Naive thymus-derived CD8-positive, alpha-beta T cell (primary cell): ENCODE measurements around the gene NKPD1. TPM values are rescaled to one million over a fixed set of nuclear protein-coding genes. Genes with fewer than 3 reads are reported as not detected.

Experiments
- ATAC-seq, 2 donors: fragments of 150-1000 bp; cut with Tn5 transposase in 1 of 2; sonication (Bioruptor Pico), chemical (Tn5 transposase) in 1 of 2; 1 replicate in 1 of 2; 2 replicates in 1 of 2; pipeline ENCODE4 v1.10.0; 2021; ENCODE audit warnings: mild to moderate bottlenecking in 2 of 2, moderate library complexity in 2 of 2
- POLR2A ChIA-PET: fragments of 350-600 bp; sonication (Branson Sonifier 250); formaldehyde crosslinking; loops from one replicate; lab custom pipeline; 2021; ENCODE audit warnings: antibody characterized with exemption; lab: Charles Lee
- DNase-seq, 10 donors: peaks; one replicate each; pipeline versions ENCODE4 v3.0.0 to v3.0.0-alpha.2; 2020 to 2022
- H3K27ac Mint-ChIP-seq, 10 donors: one replicate each; pipeline ENCODE4 v1.8.0; 2020 to 2022; ENCODE audit warnings: mild to moderate bottlenecking in 10 of 10, mixed read lengths in 10 of 10, moderate library complexity in 4 of 10, inconsistent platforms in 1 of 10
- H3K27me3 Mint-ChIP-seq, 5 donors: one replicate each; pipeline ENCODE4 v1.8.0; 2021 to 2022; ENCODE audit warnings: mixed read lengths in 5 of 5
- H3K36me3 Mint-ChIP-seq, 3 donors: one replicate each; pipeline ENCODE4 v1.8.0; 2020 to 2022; ENCODE audit warnings: mixed read lengths in 3 of 3, mild to moderate bottlenecking in 2 of 3, inconsistent platforms in 1 of 3
- H3K4me1 Mint-ChIP-seq, 4 donors: one replicate each; pipeline ENCODE4 v1.8.0; 2021 to 2022; ENCODE audit warnings: mixed read lengths in 4 of 4
- H3K4me3 Mint-ChIP-seq, 10 donors: one replicate each; pipeline ENCODE4 v1.8.0; 2020 to 2022; ENCODE audit warnings: mild to moderate bottlenecking in 10 of 10, mixed read lengths in 10 of 10, moderate library complexity in 6 of 10, inconsistent platforms in 1 of 10
- H3K9me3 Mint-ChIP-seq, 9 donors: one replicate each; pipeline ENCODE4 v1.8.0; 2020 to 2022; ENCODE audit warnings: mixed read lengths in 9 of 9, mild to moderate bottlenecking in 3 of 9, inconsistent platforms in 1 of 9, moderate library complexity in 1 of 9
- polyA plus RNA-seq, 3 donors: library from polyadenylated mRNA; unstranded; fragments of 300-500 nt; fragmentation: Illumina TruSeq; gene quantifications; one replicate each; pipeline ENCODE4 v1.2.3, GENCODE V29; 2021
- total RNA-seq, 8 experiments: library from RNA in 2 of 8; stranded (reverse) in 2 of 8; gene quantifications; one replicate each; pipeline ENCODE4 v1.2.3 and lab custom pipeline; 2021 to 2026

The NKPD1 gene, protein sequence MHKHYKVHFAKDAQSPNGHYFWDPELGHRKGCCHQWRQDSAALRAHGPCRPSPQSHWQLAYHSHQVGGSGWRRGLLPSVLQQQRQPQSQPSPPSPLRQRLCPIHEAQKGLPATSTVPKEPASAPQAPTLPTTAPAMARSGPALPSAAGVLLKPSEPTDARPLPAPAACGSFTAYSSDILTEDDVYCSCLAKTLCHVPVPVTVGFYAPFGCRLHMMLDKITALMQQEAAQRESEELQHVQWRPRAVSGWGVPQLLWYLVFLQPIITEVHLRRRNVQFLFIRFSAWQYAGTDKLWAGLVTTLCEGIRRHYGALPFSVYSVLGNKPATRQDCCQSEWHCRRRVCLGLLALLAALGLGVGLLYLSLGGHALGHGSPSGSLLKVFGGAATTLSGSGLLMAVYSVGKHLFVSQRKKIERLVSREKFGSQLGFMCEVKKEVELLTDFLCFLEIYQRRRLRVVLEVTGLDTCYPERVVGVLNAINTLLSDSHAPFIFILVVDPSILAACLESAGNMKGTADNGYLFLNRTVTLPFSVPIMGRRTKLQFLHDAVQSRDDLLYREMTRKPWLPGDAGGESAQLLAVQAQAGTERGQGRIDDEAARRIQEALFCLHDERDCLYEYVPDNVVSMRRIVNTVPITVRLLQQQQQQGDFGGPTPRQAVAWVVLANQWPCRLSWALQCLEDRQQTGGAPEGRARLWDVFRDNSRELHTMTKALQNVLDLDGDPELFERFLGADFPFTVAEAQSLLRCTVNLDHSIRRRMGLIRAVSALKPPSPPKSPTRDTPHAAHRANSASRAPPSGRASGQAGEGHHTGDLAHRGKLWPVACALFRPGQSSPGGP
- total RNA-seq (1 to 10 TPM in 1 of 2 experiments, under 1 TPM in 1; 0.85 to 1.0 TPM), polyA plus RNA-seq (under 1 TPM; 0.17 to 0.47 (median 0.43) TPM), total RNA-seq (lab: John Stamatoyannopoulos, UW) (1.2 to 3.2 (median 1.9) reads per million in 6 experiments)

DNA sequence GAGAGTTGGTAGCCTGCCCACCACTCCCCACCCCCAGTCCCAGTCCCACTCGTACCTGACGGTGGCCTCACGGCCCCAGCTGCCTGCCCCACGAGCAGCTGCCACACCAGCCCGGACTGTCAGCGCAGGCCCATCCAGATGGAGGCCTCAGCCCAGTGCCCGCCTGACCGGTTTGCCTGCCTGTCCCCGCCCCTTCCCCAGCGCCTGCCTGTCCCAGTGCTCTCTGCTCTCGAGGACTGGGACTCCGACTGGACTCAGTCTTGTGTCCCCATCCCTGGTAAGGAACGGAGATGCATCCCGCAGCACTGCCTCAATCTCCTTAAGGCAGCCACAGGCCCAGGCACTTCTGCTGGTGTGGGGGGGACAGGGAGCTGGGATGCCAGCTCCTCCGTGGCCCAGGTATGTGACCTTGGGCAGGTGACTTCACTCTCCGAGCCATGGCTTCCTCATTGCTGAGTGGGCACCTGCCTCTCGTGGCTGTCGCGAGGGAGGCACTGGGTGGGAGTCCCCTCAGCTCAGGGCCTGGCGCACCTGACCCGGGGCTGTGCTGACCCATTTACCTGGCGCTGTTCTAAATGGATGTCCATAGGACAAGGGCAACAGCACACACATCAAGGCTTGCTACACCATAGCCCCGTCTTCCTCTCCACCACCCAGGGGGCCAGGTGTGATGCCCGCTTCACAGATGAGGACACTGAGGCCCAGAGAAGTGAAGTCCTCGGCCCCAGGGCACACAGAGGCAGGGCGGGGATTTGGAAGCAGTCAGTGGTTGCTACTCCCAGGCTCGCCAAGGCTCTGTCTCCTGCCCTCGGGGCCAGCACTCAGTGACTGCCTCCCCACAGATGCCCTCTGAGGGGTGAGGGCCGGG lies at the start of gene NKPD1:
Gene NKPD1 (minus strand): TSS at position 113 of the 868 bp plus-strand sequence. CDS start 832 bp downstream, outside the sequence.
- H3K4me1 Mint-ChIP-seq, result peaks cover 5 to 31% (median 21%) of the 10 kb centered on the region in 4 donors
- H3K27me3 Mint-ChIP-seq, result peaks cover 2 to 13% (median 7%) of the 10 kb centered on the region in 5 donors
- ATAC-seq (no peak), DNase-seq (no peak)
- no peak within 1 kb of the TSS for H3K4me3 Mint-ChIP-seq
- no peaks in the 10 kb centered on the region for H3K9me3 Mint-ChIP-seq
- peak within 1 kb of the TSS in 4 of 10 donors; percentile 30 to 88 (median 63) for H3K27ac Mint-ChIP-seq
- peaks cover 0 to 2% (median 0%) of the 10 kb centered on the region in 3 donors for H3K36me3 Mint-ChIP-seq
- POLR2A ChIA-PET, result interaction anchor here (1.2 kb wide), 1 partner anchor 11 kb away, joined by 3 read pairs; no protein-coding TSS in a partner anchor

DNA sequence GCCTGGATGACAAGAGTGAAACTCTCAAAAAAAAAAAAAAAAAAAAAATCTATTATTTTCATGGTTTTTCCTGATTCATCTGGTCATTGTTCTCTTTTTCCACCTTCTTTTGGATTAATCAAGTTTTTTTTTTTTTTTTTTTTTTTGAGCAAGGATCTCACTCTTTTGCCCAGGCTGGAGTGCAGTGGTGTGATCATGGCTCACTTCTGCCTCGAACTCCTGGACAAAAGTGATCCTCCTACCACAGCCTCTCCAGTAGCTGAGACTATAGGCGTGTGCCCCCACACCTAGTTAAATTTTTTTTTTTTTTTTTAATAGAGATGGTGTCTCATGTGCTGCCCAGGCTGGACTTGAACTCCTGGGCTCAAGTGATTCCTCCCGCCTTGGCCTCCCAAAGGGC lies 45.5 kb upstream of the NKPD1 start:
- DNase-seq, result no peak
- Mint-ChIP-seq H3K27ac (no peak overlapping the region), H3K4me3 (no peak overlapping the region), H3K4me1 (peaks cover 0 to 3% (median 1%) of the 10 kb centered on the region in 4 donors), H3K27me3 (peaks cover 0 to 8% (median 0%) of the 10 kb centered on the region in 5 donors), H3K36me3 (peaks cover 0 to 3% (median 0%) of the 10 kb centered on the region in 3 donors), H3K9me3 (no peaks in the 10 kb centered on the region)
- POLR2A ChIA-PET, result no interaction called here
- ATAC-seq, result no peak

DNA sequence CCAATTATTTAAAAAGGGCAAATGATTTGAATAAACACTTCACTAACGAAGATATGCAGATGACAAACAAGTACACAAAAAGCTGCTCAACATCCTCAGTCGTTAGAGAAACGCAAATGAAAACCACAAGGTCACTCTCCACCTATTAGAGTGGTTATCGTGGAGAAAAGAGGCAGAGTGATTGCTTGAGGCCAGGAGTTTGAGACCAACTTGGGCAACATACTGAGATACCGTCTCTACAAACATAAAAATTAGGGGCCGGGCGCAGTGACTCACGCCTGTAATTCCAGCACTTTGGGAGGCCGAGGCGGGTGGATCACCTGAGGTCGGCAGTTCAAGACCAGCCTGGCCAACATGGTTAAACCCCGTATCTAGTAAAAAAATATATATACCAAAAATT lies 45.0 kb upstream of the NKPD1 start:
- no peak for ATAC-seq
- no peaks in the 10 kb centered on the region for H3K9me3 Mint-ChIP-seq
- POLR2A ChIA-PET, result no interaction called here

DNA sequence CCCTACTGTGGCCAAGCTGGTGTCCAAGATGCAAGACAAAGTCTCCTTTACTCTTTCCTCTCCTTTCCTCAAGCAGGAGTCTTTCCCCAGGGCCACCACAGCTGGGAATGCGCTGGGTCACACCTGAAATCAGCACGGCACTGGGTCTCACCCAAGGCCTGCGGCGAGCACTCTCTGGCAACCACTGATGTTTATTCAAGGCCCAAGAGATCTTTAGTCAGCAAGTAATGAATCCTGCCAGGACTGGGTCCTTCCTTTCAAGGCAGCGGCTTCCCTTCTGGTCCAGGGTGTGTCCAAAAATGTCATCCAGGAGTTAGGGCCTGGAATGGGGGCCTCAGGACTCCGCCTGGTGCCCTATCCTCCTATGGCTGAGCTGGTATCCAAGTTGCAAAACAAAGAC lies 41.9 kb upstream of the NKPD1 start:
- no peaks in the 10 kb centered on the region for H3K9me3 Mint-ChIP-seq
- peaks cover 0 to 3% (median 0%) of the 10 kb centered on the region in 5 donors for H3K27me3 Mint-ChIP-seq
- peak overlapping the region in 1 of 10 donors; percentile 45 for H3K27ac Mint-ChIP-seq
- DNase-seq (no peak), ATAC-seq (no peak)
- H3K4me1 Mint-ChIP-seq, result peaks cover 0 to 2% (median 0%) of the 10 kb centered on the region in 4 donors
- H3K4me3 Mint-ChIP-seq, result no peak overlapping the region
- POLR2A ChIA-PET, result no interaction called here
- H3K36me3 Mint-ChIP-seq, result peaks cover 0 to 3% (median 2%) of the 10 kb centered on the region in 3 donors

More for the DNA sequence above, 45.0 kb upstream of the NKPD1 start:
- Mint-ChIP-seq H3K4me3 (no peak overlapping the region), H3K36me3 (peaks cover 0 to 3% (median 2%) of the 10 kb centered on the region in 3 donors), H3K27me3 (peaks cover 0 to 3% (median 0%) of the 10 kb centered on the region in 5 donors), H3K4me1 (peaks cover 0 to 3% (median 1%) of the 10 kb centered on the region in 4 donors), H3K27ac (no peak overlapping the region)
- DNase-seq, result no peak

DNA sequence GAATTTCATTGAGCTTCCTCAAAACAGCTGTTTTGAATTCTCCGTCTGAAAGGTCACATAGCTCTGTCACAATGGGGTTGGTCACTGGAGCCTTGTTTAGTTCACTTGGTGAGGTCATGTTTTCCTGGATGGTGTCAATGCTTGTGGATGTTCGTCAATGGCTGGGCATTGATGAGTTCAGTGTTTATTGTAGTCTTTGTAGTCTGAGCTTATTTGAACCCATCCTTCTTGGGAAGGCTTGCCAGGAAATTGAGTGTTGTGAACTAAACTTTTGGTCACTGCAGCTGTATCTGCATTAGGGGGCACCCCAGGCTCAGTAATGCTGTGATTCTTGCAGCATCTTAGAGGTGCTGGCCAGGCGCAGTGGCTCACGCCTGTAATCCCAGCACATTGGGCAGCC lies 39.8 kb upstream of the NKPD1 start:
- Mint-ChIP-seq H3K27ac (no peak overlapping the region), H3K4me1 (peaks cover 0 to 4% (median 0%) of the 10 kb centered on the region in 4 donors), H3K4me3 (no peak overlapping the region), H3K27me3 (peaks cover 0 to 3% (median 0%) of the 10 kb centered on the region in 5 donors), H3K36me3 (peaks cover 0 to 3% (median 2%) of the 10 kb centered on the region in 3 donors), H3K9me3 (no peaks in the 10 kb centered on the region)
- POLR2A ChIA-PET, result no interaction called here
- DNase-seq, result no peak
- ATAC-seq, result no peak

DNA sequence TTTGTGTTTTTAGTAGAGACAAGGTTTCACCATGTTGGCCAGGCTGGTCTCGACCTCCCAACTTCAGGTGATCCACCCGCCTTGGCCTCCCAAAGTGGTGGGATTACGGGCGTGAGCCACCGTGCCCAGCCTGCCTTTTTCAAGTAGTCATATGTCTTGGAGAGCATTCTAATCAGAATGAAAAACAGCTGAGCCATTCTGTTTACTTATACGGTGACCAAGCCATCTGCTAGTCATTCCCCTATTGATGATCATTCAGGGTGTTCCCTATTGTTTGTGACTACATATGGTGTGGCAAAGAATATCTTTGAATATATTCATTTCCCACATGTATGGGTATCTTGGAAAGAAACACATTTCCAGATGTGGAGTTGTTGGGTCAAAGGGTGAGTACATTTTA lies 35.0 kb upstream of the NKPD1 start:
- Mint-ChIP-seq H3K27ac (no peak overlapping the region), H3K27me3 (peaks cover 0 to 3% (median 0%) of the 10 kb centered on the region in 5 donors), H3K4me1 (peaks cover 0 to 2% (median 0%) of the 10 kb centered on the region in 4 donors), H3K36me3 (no peaks in the 10 kb centered on the region), H3K4me3 (no peak overlapping the region), H3K9me3 (no peaks in the 10 kb centered on the region)
- DNase-seq (no peak), ATAC-seq (no peak)
- POLR2A ChIA-PET, result no interaction called here

DNA sequence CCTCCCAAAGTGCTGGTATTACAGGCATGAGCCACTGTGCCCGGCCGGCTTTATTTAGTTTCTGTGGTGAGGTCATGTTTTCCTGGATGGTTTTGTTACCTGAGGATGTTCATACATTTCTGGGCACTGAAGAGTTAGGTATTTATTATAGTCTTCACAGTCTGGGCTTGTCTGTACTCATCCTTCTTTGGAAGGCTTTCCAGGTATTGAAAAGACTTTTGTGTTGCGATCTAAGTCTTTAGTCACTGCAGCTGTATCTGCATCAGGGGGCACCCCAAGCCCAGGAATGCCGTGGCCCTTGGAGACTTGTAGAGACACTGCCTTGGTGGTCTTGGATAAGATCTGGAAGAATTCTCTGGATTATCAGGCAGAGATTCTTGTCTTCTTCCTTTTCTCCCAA lies 30.6 kb upstream of the NKPD1 start:
- POLR2A ChIA-PET, result interaction anchor here (0.9 kb wide), 1 partner anchor 13 kb away, joined by 3 read pairs; the partner anchor contains the start of gene BLOC1S3
- ATAC-seq (no peak), DNase-seq (no peak)
- H3K4me3 Mint-ChIP-seq, result no peak overlapping the region
- peaks cover 0 to 4% (median 0%) of the 10 kb centered on the region in 3 donors for H3K36me3 Mint-ChIP-seq
- no peaks in the 10 kb centered on the region for H3K9me3 Mint-ChIP-seq
- H3K27ac Mint-ChIP-seq, result no peak overlapping the region
- peaks cover 0 to 3% (median 0%) of the 10 kb centered on the region in 5 donors for H3K27me3 Mint-ChIP-seq
- peaks cover 2 to 10% (median 3%) of the 10 kb centered on the region in 4 donors for H3K4me1 Mint-ChIP-seq

DNA sequence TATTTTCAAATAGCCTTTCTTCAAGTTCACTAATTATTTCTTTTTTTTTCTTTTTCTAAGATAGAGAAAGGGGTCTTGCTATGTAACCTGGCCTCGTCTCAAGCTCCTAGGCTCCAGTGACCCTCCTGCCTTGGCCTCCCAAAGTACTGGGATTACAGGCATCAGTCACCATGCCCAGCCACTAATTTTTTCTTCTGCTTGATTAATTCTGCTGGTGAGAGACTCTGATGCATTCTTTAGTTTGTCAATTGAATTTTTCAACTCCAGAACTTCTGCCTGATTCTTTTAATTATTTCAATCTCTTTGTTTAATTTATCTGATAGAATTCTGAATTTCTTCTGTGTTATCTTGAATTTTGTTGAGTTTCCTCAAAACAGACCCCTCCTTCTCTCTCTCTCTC lies 29.2 kb upstream of the NKPD1 start:
- no peaks in the 10 kb centered on the region for H3K9me3 Mint-ChIP-seq
- POLR2A ChIA-PET, result interaction anchor here (0.7 kb wide), 1 partner anchor 31 kb away, joined by 4 read pairs; no protein-coding TSS in a partner anchor
- H3K36me3 Mint-ChIP-seq, result peaks cover 0 to 4% (median 0%) of the 10 kb centered on the region in 3 donors
- H3K4me3 Mint-ChIP-seq, result no peak overlapping the region
- H3K4me1 Mint-ChIP-seq, result peaks cover 2 to 10% (median 6%) of the 10 kb centered on the region in 4 donors
- ATAC-seq, result no peak
- no peak for DNase-seq
- H3K27ac Mint-ChIP-seq, result no peak overlapping the region
- no peaks in the 10 kb centered on the region for H3K27me3 Mint-ChIP-seq

DNA sequence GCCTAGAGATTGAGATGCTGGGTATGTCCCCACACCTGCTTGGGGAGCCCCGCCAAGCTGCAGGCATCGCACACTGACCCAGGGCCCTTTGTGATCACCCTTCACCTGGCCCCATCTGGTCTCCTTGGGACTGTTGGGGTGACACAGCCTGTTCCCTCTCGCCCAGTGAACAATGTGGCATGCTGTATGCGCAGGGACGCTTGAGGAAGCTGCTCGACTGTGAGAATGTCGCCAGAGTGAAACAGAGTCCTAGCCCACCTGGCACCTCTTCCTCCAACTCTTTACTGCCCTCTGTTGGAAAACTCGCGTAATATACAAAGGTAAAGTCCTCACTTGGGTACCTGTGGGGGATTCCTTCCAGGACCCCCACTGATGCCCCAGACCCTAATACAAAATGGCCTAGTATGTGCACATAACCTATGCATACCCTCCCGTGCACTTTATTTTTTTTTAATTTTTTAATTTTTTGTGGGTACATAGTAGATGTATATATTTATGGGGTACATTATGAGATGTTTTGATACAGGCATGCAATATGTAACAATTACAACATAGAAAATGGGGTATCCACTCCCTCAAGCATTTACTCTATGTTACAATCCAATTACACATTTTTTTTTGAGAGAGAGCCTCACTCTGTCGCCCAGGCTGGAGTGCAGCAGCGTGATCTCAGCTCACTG lies 26.8 kb upstream of the NKPD1 start:
- POLR2A ChIA-PET, result interaction anchor here (1.8 kb wide), 1 partner anchor 9 kb away, joined by 6 read pairs; the partner anchor contains the start of genes BLOC1S3 and TRAPPC6A
- no peaks in the 10 kb centered on the region for H3K27me3 Mint-ChIP-seq
- H3K4me1 Mint-ChIP-seq, result peaks cover 4 to 21% (median 15%) of the 10 kb centered on the region in 4 donors
- H3K27ac Mint-ChIP-seq, result peak overlapping the region in 4 of 10 donors; percentile 34 to 91 (median 54)
- ATAC-seq (peak; percentile 89 to 93), DNase-seq (peak in 6 of 10 donors; percentile 29 to 73 (median 53))
- H3K9me3 Mint-ChIP-seq, result no peaks in the 10 kb centered on the region
- peak overlapping the region in 1 of 10 donors; percentile 10 for H3K4me3 Mint-ChIP-seq
- peaks cover 0 to 7% (median 0%) of the 10 kb centered on the region in 3 donors for H3K36me3 Mint-ChIP-seq

DNA sequence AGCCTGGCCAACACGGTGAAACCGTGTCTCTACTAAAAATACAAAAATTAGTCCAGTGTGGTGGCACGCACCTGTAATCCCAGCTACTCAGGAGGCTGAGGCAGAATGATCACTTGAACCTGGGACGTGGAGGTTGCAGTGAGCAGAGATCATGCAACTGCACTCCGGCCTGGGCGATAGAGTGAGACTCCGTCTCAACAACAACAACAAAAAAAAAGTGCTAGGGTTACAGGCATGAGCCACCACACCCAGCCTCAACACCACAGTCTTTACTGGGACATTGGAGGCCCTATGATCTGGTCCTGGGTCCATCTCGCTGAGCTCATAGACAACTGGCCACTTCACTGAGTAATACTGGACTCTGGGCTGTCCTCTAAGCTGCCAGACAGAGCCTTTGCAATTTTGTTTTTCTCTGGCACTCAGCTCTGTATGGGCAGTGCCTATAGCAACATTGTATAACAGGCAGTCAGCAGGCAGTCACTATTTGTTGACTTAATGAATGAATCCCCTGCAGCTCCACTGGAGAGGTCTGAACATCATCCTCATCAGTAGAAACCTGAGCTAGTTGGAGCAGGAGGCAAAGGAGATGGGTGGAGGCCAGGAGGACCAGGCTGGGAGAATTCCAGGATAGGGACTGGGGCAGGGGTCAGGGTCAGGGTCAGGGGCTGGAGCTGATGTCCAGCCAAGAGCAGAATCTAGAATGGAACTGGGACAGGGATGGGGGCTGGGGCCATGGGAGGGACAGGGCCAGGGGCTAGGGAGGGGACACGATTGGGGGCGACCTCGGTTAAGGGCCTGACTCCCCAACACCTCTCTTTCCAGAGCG lies 25.9 kb upstream of the NKPD1 start:
- H3K36me3 Mint-ChIP-seq, result peaks cover 0 to 9% (median 0%) of the 10 kb centered on the region in 3 donors
- H3K4me1 Mint-ChIP-seq, result peaks cover 6 to 26% (median 18%) of the 10 kb centered on the region in 4 donors
- no peak overlapping the region for H3K4me3 Mint-ChIP-seq
- H3K27me3 Mint-ChIP-seq, result no peaks in the 10 kb centered on the region
- POLR2A ChIA-PET, result interaction anchor here (1.8 kb wide), 1 partner anchor 8 kb away, joined by 6 read pairs; the partner anchor contains the start of genes BLOC1S3 and TRAPPC6A
- no peak overlapping the region for H3K27ac Mint-ChIP-seq
- no peak for ATAC-seq
- no peaks in the 10 kb centered on the region for H3K9me3 Mint-ChIP-seq
- no peak for DNase-seq
